ENCODE measurements around the gene CAPNS2.

CAPNS2 gene

DNA sequence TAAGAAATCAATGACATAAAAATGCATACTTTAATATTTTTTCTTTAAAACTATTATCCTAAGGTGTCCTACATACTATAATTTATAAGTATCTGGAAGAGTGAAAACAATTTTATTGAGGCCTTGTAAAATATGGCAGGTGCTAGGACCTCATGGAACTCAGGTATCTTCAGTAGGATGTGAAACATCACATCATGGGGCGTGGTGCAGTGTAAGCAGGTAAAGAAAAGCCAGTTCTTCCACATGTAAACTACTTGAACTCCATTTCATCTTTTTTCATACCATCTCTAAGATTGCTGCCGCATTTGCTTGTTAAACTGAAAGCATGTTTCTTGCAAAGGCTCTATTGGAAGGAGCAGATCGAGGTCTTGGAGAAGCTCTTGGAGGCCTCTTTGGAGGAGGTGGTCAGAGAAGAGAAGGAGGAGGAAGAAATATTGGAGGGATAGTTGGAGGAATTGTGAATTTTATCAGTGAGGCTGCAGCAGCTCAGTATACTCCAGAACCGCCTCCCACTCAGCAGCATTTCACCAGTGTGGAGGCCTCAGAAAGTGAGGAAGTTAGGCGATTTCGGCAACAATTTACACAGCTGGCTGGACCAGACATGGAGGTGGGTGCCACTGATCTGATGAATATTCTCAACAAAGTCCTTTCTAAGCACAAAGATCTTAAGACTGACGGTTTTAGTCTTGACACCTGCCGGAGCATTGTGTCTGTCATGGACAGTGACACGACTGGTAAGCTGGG is at the start of gene CAPNS2:
Gene CAPNS2 (plus strand): TSS at position 253 of the 744 bp plus-strand sequence. CDS start 73 bp downstream, at position 326.
- H3K27ac ChIP-seq (ENCODE audit: low read length) = no peak within 1 kb of the TSS

DNA sequence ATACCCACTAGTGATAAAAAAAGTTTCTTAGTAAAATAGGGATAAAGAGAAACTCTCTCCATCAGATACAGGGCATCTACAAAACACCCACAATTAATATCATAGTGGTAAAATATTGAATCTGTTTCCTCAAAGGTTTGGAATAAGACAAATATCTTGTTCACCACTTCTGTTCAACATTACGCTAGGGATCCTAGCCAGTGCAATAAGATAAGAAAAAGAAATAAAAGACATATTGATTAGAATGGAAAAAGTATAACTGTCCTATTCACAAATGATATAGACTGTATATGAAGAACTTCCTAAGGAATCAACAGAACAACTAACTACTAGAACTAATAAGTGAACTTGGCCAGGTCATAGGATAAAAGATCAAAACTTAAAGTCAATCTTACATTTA is 44.7 kb upstream of the CAPNS2 start:
- Histone ChIP-seq H3K36me3 (replicated peaks; ENCODE audit: insufficient read depth, low read length) (no peaks in the 10 kb centered on the region), H3K9me3 (replicated peaks; ENCODE audit: insufficient read depth, low read length) (no peaks in the 10 kb centered on the region), H3K9me2 (replicated peaks; ENCODE audit: insufficient read depth, low read length) (no peaks in the 10 kb centered on the region), H3K27ac (ENCODE audit: low read length) (no peak overlapping the region), H4K20me1 (ENCODE audit: insufficient read depth, low read length) (no peaks in the 10 kb centered on the region), H3K9ac (ENCODE audit: low read length) (no peak overlapping the region), H3K4me3 (ENCODE audit: low read length) (no peak overlapping the region), H3K4me2 (ENCODE audit: low read depth, low read length) (no peak overlapping the region), H3K4me1 (ENCODE audit: low read length) (no peaks in the 10 kb centered on the region), H3K79me2 (ENCODE audit: low read length) (no peaks in the 10 kb centered on the region), H3K27me3 (replicated peaks; ENCODE audit: insufficient read depth, low read length) (no peaks in the 10 kb centered on the region), H2AFZ (ENCODE audit: low read length) (no peak overlapping the region), H3F3A (ENCODE audit: insufficient read depth, low read length) (no peaks in the 10 kb centered on the region)
- TF ChIP-seq EZH2phosphoT487 (IDR thresholded peaks at IDR 0.05; ENCODE audit: low read length) = no peak
- no peak for TF ChIP-seq EZH2 (optimal IDR thresholded peaks at IDR 0.05; ENCODE audit: low read depth, low read length)
- TF ChIP-seq, protein P1, sequence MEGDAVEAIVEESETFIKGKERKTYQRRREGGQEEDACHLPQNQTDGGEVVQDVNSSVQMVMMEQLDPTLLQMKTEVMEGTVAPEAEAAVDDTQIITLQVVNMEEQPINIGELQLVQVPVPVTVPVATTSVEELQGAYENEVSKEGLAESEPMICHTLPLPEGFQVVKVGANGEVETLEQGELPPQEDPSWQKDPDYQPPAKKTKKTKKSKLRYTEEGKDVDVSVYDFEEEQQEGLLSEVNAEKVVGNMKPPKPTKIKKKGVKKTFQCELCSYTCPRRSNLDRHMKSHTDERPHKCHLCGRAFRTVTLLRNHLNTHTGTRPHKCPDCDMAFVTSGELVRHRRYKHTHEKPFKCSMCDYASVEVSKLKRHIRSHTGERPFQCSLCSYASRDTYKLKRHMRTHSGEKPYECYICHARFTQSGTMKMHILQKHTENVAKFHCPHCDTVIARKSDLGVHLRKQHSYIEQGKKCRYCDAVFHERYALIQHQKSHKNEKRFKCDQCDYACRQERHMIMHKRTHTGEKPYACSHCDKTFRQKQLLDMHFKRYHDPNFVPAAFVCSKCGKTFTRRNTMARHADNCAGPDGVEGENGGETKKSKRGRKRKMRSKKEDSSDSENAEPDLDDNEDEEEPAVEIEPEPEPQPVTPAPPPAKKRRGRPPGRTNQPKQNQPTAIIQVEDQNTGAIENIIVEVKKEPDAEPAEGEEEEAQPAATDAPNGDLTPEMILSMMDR (IDR thresholded peaks at IDR 0.05; ENCODE audit: low read length) = no peak
- no peak for DNase-seq

More for the DNA sequence above, at the start of gene CAPNS2:
- DNase-seq = no peak
- H3K9ac ChIP-seq (ENCODE audit: low read length) = no peak within 1 kb of the TSS
- H3K4me1 ChIP-seq (ENCODE audit: low read length) = peaks cover 25% of the 10 kb centered on the region
- no peak for TF ChIP-seq EZH2 (optimal IDR thresholded peaks at IDR 0.05; ENCODE audit: low read depth, low read length)
- TF ChIP-seq, protein P1 (IDR thresholded peaks at IDR 0.05; ENCODE audit: low read length) = no peak
- no peak for TF ChIP-seq EZH2phosphoT487 (IDR thresholded peaks at IDR 0.05; ENCODE audit: low read length)
- no peaks in the 10 kb centered on the region for H3K79me2 ChIP-seq (ENCODE audit: low read length)
- no peak within 1 kb of the TSS for H3K4me3 ChIP-seq (ENCODE audit: low read length)
- no peaks in the 10 kb centered on the region for H3K36me3 ChIP-seq (replicated peaks; ENCODE audit: insufficient read depth, low read length)
- no peaks in the 10 kb centered on the region for H3F3A ChIP-seq (ENCODE audit: insufficient read depth, low read length)
- H3K4me2 ChIP-seq (ENCODE audit: low read depth, low read length) = no peak within 1 kb of the TSS
- no peaks in the 10 kb centered on the region for H4K20me1 ChIP-seq (ENCODE audit: insufficient read depth, low read length)
- H3K9me3 ChIP-seq (replicated peaks; ENCODE audit: insufficient read depth, low read length) = no peaks in the 10 kb centered on the region
- no peaks in the 10 kb centered on the region for H3K27me3 ChIP-seq (replicated peaks; ENCODE audit: insufficient read depth, low read length)
- no peak within 1 kb of the TSS for H2AFZ ChIP-seq (ENCODE audit: low read length)
- no peaks in the 10 kb centered on the region for H3K9me2 ChIP-seq (replicated peaks; ENCODE audit: insufficient read depth, low read length)

DNA sequence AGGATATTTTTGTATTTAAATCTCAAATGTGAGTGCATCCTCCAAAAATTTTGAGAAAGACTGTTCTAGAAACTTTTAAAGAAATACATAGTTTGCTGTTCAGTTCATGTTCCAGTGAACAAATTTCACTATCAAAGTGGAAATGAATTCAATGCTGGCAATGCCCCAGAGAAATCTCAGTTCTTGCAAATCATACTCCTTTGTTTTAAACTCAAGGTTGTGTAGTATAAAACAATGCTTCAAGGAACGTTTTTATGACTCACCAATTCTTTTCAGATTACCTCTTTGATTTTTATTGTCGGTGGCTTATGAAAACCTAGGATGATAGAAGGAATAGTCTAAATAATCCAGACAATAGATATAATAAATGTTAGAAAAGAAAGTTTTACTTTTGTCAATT is 40.0 kb upstream of the CAPNS2 start:
- no peak overlapping the region for H3K27ac ChIP-seq (ENCODE audit: low read length)
- H3F3A ChIP-seq (ENCODE audit: insufficient read depth, low read length) = no peaks in the 10 kb centered on the region
- no peaks in the 10 kb centered on the region for H3K27me3 ChIP-seq (replicated peaks; ENCODE audit: insufficient read depth, low read length)
- H2AFZ ChIP-seq (ENCODE audit: low read length) = no peak overlapping the region
- no peaks in the 10 kb centered on the region for H3K79me2 ChIP-seq (ENCODE audit: low read length)
- no peak for DNase-seq
- no peaks in the 10 kb centered on the region for H3K9me3 ChIP-seq (replicated peaks; ENCODE audit: insufficient read depth, low read length)
- no peaks in the 10 kb centered on the region for H3K4me1 ChIP-seq (ENCODE audit: low read length)
- H3K4me3 ChIP-seq (ENCODE audit: low read length) = no peak overlapping the region
- no peak overlapping the region for H3K4me2 ChIP-seq (ENCODE audit: low read depth, low read length)
- TF ChIP-seq EZH2phosphoT487 (IDR thresholded peaks at IDR 0.05; ENCODE audit: low read length) = no peak
- TF ChIP-seq EZH2 (optimal IDR thresholded peaks at IDR 0.05; ENCODE audit: low read depth, low read length) = no peak
- TF ChIP-seq, protein P1 (IDR thresholded peaks at IDR 0.05; ENCODE audit: low read length) = no peak
- no peaks in the 10 kb centered on the region for H3K36me3 ChIP-seq (replicated peaks; ENCODE audit: insufficient read depth, low read length)
- no peaks in the 10 kb centered on the region for H4K20me1 ChIP-seq (ENCODE audit: insufficient read depth, low read length)
- H3K9me2 ChIP-seq (replicated peaks; ENCODE audit: insufficient read depth, low read length) = no peaks in the 10 kb centered on the region
- no peak overlapping the region for H3K9ac ChIP-seq (ENCODE audit: low read length)
